HTERT RPE-1 (cell line): ENCODE data around the gene VPS52.
"Not testable (repeated sequence)": the region's sequence is repeated elsewhere in the genome, so short reads cannot be mapped to it uniquely, and the experiment has no call there.

Experiments
- in situ Hi-C: fragments of 300-500 bp; cut with MboI; formaldehyde crosslinking; loops from 4 replicates; pipeline ENCODE4 v1.14.3; 2020; ENCODE audit warnings: low sequenced_read_pairs

Gene VPS52

DNA sequence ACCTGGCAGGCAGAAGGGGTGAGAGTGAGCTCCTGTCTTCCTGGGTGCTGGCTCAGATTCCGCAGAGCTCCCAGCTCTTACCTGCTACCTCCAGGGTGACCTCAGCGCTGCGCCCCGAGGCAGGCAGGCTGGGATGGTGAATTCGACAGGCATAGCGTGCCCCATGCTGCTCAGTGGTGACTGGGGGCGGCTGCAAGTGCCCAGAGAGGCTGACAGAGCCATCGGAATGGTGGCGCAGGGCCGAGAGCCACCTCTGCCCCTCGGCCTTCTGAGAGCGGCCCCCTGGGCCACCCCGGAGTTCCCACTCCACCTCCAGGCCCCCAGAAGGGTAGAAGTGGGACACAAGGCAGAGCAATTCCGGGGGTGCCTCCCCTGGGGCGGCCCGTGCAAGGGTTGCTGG, 32.5 kb upstream of the VPS52 start:
- in situ Hi-C loops = no loop called here

DNA sequence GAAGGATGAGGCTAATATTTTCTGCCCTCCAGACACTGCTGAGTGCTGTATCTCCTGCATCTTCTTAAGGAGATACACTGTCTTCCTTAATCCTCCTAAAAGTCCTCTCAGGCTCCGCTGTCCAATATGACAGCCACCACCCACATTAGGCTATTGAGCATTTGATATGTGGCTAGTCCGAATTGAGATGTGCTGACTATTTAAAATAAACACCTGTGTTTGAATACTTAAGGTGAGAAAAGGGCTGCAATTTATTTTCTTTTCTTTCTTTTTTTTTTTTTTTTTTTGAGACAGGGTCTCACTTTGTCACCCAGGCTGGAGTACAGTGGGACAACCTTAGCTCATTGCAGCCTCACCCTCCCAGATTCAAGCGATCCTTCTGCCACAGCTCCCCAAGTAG, 30.2 kb upstream of the VPS52 start:
- in situ Hi-C loops = no loop called here

- in situ Hi-C loops = no loop called here
Observed at GRCh38 chr6:33299237-33299944, 27.7 kb upstream of the VPS52 start.

DNA sequence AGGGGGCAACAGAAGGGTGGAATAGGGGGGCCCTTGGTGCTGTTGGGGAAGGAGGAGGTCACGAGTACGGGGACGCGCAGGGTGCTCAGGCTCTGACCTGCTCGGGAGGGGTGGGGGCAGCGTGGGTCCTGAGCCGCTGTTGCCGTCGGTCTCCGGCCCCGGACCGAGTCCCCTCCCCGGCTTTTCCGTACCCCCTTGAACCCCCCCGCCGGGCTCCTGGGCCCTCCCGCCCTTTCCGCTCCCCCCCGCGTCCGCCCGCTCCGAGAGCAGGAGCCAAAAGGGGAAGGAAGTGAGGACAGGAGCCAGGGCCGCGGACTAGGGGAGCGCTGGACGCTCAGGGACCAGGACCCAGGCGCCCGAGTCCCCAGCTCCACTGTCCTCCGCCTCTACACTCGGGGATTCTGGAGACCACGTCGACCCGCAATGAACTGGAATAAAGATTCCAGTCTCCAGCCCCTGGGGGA, 27.1 kb upstream of the VPS52 start, which contains the start of gene RGL2:
Gene RGL2 (minus strand): TSS at position 170 of the 464 bp plus-strand sequence. CDS start 332 bp downstream, outside the sequence.
- in situ Hi-C loops = no loop called here

DNA sequence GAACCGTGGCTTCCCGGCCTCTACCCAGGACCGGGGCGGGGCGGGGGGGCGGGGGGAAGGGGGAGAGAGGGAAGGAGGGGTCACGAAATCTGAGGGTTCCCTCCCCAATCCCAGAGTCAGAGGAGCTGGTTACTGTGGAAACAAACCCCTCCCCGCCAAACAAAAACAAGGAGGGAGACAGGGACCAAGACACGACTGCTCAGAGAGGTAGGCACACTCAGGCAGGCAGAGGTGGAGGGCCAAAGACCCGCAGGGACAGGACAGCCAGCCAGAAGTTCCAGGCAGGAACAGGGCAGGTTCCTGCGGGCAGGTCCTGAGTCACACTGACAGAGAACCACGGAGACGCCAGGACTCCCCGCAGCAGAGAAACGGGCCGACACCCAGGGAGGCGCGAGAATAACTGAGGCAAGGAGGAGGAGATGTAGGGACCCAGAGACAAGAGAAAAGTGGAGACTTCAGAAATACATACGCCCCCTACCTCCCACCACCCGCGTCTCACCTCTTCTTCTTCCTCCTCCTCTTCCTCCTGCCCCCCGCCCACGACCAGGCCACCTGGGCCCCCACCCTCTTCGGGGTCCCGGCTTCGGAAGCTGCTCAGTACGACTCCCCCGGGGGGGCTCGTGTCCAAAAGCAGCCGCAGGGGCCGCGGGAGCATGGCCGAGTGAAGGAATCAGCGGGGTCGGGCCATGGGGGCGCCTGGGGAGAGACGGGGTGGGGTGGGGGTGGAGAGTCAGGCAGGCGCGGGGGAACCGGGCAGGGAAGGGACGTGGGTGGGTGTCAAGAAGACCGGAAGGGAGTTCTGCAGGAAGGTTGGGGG, 26.5 kb upstream of the VPS52 start:
- in situ Hi-C loops = no loop called here

DNA sequence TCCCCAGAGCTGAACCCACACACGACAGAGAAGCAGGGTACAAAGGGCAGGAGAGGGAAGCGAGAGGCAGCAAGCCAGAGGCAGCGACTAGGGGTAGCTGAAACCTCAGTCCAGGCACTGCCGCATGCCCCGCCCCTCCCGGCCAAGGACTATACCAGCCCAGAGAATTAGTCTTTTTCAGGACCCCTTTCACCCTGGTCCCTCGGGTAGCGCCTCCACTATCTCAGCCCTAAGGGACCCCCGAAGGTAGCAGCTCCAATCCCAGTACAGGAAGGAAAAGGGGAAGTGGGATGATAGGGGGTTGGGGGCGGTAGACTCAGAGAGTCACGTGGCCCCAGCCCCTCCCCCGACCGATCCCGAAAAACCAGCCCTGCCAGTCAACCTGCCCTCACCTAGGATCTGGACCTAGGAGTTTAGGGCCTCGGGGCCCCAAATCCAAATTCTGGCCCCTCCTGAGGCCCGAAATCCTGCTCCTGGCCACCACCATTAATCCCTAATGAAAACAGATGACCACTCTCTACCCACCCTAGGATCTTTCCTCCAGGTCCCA, 25.8 kb upstream of the VPS52 start:
- in situ Hi-C loops = no loop called here

- in situ Hi-C loops = no loop called here
Observed at GRCh38 chr6:33296797-33297405, 25.2 kb upstream of the VPS52 start.

- in situ Hi-C loops = no loop called here
Observed at GRCh38 chr6:33295621-33296369, 24.1 kb upstream of the VPS52 start.

DNA sequence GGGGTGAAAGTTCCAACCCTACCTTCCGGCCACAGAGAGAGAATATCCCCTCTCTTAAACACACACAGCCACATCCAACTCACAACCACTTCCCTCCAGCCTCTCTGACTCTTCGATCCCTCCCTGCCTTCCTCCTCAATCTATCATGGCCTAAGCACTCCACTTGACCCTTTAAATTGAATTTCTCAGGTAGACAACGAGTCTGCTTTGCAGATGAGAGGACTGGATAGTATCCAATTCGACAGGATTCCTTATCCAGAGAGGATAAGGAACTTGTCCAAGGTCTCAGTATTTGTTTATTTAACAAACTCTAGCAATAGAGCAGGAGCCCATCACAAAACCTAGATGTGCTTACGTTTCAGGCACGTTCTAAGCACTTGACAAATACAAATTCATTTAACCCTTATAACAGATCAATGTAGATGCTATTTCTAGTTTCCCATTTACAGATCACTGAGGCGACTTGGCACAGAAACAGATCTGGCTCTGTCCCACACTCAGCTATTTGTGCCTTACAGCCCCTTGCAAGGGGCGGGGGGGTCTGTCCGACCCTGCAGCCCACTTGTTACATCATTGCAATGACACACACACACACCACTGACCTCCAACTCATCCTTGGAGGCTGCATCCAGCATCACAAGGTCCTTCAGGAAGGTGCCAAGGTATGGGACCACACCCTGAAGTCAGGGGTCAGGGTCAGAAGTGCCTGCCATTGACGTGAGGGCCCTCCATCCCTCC, 22.6 kb upstream of the VPS52 start:
- in situ Hi-C loops = no loop called here

DNA sequence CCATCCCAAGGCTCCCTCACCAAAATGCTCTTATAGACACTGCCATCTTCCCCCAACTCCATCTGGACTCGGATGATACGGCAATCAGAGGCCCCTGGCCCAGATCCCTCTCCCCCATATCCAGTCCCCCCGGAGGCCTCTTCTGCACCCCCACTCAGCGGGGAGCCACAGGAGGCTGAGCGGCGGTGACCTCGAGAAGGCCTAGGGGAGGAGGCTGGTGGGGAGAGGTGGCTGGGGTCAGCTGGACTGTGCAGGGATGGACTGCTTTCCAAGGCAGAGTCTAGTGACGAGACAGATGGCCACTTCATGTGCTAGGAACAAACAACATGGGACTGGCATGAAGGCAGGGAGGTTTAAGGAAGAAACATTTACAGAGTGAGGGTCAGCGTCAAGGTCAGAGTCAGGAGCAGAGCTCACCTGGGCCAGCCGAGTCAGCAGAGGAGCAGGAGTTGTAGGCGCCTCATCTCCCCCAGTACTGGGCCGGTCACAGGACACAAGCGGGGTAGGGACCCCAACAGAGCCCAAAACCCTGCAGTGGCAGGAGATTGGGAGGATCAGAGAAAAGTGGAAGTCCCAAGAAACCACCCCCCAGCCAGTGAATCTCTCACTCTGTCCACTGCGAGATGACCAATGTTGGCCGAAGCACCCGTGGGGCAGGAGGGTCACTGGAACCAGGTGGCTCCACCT, 21.5 kb upstream of the VPS52 start:
- in situ Hi-C loops = no loop called here

DNA sequence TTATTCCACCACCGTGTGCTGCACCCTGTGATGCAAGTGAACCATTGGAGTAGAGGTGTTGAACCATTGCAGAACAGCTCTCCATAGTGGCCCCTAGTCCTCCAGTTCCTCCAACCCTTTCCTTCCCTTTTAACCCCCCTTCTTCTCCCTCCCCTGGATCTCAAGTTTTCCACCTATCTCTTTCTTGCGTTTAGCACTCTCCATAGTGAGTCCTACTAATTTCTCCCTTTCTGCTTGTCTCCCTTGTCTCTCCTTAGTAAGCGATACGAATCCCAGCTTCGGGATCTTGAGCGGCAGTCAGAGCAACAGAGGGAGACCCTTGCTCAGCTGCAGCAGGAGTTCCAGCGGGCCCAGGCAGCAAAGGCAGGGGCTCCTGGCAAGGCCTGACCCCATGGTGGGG, 18.8 kb upstream of the VPS52 start:
- in situ Hi-C loops = no loop called here

- in situ Hi-C loops = no loop called here
Observed at GRCh38 chr6:33289784-33290315, 18.2 kb upstream of the VPS52 start.

DNA sequence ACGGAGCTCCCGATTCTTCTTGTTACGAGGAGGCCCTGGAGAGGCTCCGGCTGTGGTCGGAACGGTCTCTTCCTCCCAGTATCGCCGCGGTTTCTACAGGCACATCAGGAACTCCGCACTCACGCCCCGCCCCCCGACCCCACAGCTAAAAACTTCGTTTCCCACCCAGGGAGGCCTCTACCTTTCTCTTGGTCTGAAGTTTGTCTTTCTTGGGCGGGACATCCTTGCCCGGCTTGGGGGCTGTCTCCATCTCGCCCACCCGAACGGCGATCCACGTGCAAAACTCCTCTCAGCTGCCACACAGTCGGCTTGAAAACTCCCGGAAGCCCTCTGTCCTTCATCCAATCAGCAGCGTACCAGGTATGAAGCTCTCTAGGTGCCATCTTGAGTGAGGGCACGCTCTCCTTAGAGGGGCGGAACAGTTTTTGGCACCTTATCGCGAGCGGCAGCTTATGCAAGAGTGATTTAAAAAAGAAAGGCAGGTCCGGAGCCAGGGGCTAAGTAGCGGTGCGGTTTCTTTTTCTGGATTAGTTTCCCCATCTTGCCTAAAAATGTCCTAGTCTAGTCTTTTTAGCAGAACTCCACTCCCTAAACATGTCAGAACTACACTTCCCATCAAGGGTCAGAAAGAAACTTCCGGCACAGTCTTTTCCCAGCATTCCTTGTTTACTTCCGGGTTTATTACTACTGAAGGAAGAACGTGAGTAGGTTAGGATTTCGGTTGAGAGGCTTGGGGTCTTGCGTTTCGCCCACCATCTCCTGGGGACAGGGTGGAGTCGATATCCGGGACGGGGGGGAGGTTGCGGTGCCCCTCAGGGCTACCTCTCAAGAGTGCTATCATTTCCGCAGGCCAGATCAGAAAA, 17.5 kb upstream of the VPS52 start, which contains the start of the genes PFDN6 and WDR46:
Gene PFDN6 (plus strand): TSS at position 681 of the 863 bp plus-strand sequence. CDS start 256 bp downstream, outside the sequence.
Gene WDR46 (minus strand): TSS at position 319 of the 863 bp plus-strand sequence. CDS start 69 bp downstream, at position 250.
- in situ Hi-C loops = no loop called here

DNA sequence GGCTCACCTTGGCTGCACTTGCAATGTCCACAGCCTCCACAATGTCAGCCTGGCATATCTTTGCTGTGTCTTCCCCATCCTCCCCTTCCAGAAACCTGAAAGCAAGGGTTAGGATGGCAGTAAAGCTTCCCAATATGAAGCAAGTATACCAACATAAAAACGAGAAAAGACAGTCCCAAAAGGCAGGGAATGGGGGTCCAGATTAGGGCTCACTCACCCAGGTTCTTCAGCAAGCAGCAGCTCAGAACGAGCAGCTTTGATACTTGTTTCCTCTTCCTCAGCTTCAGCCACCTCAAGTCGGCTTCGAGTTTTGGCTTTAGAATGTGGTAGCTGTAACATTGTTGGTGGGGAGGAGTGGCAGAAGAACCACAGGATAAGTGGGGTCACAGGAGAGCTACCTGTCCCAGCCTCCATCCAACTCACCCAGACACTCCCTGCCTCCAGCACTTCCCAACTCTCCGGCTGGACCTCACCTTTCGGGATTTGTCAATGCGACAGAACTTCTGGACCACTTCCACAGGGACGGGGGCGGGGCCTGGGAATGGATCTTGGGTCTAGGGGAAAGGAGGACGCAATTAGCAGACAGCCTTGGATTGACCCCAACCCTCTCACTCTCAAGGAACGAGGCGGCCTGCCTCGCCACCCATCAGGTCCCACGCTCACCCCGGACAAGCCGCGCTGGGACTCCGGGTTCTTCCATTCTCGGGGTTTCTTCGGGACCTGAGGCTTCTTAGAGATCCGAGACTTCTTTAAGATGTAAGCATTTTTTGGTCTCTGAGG, 16.7 kb upstream of the VPS52 start:
- in situ Hi-C loops = no loop called here

DNA sequence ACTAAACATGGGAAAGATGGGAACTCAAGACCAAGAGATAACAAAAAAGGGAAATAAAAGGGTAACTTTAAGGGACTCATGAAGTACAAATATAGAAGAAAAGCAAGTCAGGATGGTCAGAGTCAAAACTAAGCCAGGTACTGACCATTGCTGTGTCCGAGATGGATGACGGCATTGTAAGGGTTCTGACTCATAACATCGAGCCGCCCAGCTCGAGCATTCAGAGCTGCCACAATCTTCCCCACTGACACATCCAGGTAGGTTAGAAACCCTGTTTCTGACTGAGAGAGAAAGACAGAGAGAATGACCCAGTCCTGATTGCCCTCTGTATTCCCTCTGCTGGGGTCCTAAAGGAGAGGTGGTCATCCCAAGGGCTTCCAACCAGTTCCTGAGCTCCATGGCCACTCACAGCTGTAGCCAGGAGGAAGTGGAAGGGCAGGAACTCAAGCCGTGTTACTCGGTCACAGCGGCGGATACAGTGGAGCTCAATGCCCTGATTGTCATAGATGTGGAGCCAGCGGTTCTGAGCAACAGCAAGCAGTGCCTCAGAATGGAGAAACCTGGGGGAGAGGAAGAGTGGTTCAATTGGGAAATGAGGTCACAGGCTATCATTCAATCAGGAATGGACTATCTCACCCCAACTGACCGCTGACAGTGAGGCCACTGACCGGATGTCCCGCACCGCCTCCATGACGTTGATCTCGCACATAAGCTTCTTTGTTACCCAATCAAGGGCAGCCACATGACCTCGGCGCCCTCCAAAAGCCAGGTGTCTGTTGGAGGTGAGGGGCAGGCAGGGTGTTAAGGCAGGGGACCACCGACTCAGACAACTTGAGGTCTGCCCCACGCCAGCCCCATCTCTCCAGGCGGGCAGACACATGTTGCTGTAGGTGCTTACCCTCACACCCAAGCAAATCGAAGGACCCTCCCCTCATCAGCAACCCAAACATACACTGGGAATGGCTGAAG, 15.6 kb upstream of the VPS52 start:
- in situ Hi-C loops = no loop called here

- in situ Hi-C loops = not testable (repeated sequence)
Observed at GRCh38 chr6:33285214-33285613, 13.5 kb upstream of the VPS52 start.
